Measurements from ENCODE around the gene WNT9A.

- TF ChIP-seq EZH2 (IDR thresholded peaks at IDR 0.05) (no peak), POLR2AphosphoS5 (IDR thresholded peaks at IDR 0.05; ENCODE audit: borderline replicate concordance, low read depth, low read length) (no peak), FOXP2 (optimal IDR thresholded peaks at IDR 0.05; ENCODE audit: control extremely low read depth, extremely low read length, insufficient read depth) (no peak)
These were observed 6.9 kb downstream of the WNT9A start for GRCh38 chr1:227940791-227941241.
